ENCODE results near the gene SRC.

SRC gene

GRCh38 chr20:37346236-37346534, 245 bp downstream of the SRC start:
- in situ Hi-C loops (cut with MboI; ENCODE audit: low pct_unique_long_range_greater_than_20kb, low sequenced_read_pairs, unreplicated experiment), result no loop called here
- no peak for DNase-seq (ENCODE audit: low spot score)
- TF ChIP-seq CTCF (IDR thresholded peaks at IDR 0.05; ENCODE audit: extremely low read depth, insufficient read depth, missing control alignments), result no peak

GRCh38 chr20:37346535-37347346, 801 bp downstream of the SRC start:
- DNase-seq (ENCODE audit: low spot score), result no peak
- in situ Hi-C loops (cut with MboI; ENCODE audit: low pct_unique_long_range_greater_than_20kb, low sequenced_read_pairs, unreplicated experiment), result no loop called here

GRCh38 chr20:37347347-37347823, 1.4 kb downstream of the SRC start:
- TF ChIP-seq CTCF (IDR thresholded peaks at IDR 0.05; ENCODE audit: extremely low read depth, insufficient read depth, missing control alignments), result no peak
- no peak for DNase-seq (ENCODE audit: low spot score)
- in situ Hi-C loops (cut with MboI; ENCODE audit: low pct_unique_long_range_greater_than_20kb, low sequenced_read_pairs, unreplicated experiment), result no loop called here

More at GRCh38 chr20:37346535-37347346, 801 bp downstream of the SRC start:
- no peak for TF ChIP-seq CTCF (IDR thresholded peaks at IDR 0.05; ENCODE audit: extremely low read depth, insufficient read depth, missing control alignments)

GRCh38 chr20:37347891-37348791, 2.2 kb downstream of the SRC start:
- in situ Hi-C loops (cut with MboI; ENCODE audit: low pct_unique_long_range_greater_than_20kb, low sequenced_read_pairs, unreplicated experiment), result no loop called here
- TF ChIP-seq CTCF (IDR thresholded peaks at IDR 0.05; ENCODE audit: extremely low read depth, insufficient read depth, missing control alignments), result no peak
- DNase-seq (ENCODE audit: low spot score), result no peak

- in situ Hi-C loops (cut with MboI; ENCODE audit: low pct_unique_long_range_greater_than_20kb, low sequenced_read_pairs, unreplicated experiment), result no loop called here
- DNase-seq (ENCODE audit: low spot score), result no peak
- no peak for TF ChIP-seq CTCF (IDR thresholded peaks at IDR 0.05; ENCODE audit: extremely low read depth, insufficient read depth, missing control alignments)
These were observed 3.0 kb downstream of the SRC start for GRCh38 chr20:37348792-37349516.
